GM21717 (cell line): Measurements from ENCODE around the gene GLRX3.
"Not testable (repeated sequence)": the region's sequence is repeated elsewhere in the genome, so short reads cannot be mapped to it uniquely, and the experiment has no call there.

Experiments
- ATAC-seq: cut with Tn5 transposase; IDR thresholded peaks from one replicate; pipeline ENCODE4 v1.9.1; 2021; ENCODE audit warnings: mild to moderate bottlenecking, moderate library complexity; ENCODE audit not compliant: unreplicated experiment

The GLRX3 gene

DNA sequence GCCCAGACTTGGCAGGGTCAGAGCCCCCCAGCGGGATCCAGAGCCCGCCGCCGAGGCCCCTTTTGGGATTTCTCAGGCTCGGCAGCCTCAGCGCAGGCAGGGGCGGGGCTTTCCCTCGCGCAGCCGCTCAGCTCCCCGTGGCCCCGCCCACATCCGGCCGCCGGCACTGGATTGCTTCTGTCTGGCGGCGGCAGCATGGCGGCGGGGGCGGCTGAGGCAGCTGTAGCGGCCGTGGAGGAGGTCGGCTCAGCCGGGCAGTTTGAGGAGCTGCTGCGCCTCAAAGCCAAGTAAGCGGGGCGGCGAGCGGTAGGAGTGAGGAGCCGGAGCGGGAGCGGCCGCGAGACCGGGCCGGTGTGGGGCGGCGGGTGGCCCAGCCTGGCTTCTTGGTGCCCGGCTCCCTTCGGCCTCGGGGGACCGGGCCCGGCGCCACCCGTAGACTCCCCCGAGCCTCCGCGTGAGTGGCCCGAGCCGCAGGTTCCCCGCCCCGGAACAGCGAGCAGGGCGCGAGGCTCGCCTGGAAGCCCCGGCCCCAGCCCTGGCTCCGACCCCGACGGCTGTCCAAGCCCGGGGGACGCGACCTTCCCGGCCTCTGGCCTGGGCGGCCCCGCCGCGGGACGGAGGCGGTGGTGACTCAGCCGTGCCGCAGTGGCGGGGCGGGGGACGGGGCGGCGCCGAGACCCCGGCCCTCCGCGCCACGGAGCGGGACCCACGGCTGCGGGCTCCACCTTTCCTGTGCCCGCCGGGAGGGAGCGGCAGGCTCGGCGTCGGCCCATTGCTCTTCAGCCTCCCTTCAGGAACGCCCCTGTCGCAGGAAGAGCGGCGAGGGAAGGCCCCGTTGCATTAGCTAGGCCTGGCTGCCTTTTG lies at the start of gene GLRX3:
Gene GLRX3, plus strand, starts transcription at position 166 of the 864 bp plus-strand sequence. Its CDS starts 30 bp downstream, at position 196.
- peak; percentile 86 for ATAC-seq

DNA sequence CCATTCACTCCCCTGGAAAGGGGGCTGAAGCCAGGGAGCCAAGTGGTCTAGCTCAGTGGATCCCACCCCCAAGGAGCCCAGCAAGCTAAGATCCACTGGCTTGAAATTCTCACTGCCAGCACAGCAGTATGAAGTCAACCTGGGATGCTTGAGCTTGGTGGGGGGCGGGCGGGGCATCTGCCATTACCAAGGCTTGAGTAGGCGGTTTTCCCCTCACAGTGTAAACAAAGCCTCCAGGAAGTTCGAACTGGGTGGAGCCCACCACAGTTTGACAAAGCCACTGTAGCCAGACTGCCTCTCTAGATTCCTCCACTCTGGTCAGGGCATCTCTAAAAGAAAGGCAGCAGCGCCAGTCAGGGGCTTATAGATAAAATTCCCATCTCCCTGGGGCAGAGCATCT lies 45.6 kb upstream of the GLRX3 start:
- ATAC-seq, result not testable (repeated sequence)

DNA sequence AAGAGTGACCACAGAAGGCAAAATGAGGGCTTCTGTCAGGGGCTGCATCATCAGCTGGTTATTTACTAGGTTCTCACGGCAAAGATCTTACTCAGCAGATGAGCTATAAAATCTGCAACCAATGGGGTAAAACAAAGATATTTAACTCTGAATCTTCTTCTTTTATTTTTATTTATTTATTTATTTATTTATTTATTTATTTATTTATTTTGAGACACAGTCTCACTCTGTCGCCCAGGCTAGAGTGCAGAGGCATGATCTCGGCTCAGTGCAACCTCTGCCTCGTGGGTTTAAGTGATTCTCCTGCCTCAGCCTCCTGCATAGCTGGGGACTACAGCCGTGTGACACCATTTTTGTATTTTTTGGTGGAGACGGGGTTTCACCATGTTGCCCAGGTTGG lies 36.8 kb upstream of the GLRX3 start:
- ATAC-seq, result no peak

DNA sequence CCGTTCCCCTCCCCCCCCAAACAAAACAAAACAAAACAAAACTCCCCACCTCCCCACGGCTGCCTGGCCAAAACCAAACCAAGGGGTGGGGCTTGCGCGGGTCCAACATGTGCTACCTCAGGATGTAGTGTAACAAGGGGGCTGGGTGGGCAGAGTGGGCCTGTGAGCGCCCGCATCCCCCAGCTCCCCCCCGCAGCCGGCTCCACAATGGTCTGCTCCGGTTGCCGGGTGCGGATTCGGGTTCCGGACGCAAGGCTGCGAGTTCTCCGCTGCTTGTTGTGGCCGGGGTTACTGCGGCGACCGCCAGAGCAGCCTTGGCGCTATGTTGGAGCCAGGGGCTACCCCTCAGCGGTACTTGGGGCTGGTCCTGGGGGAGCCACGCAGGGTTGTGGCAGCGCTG lies 30.5 kb upstream of the GLRX3 start:
- ATAC-seq, result no peak

DNA sequence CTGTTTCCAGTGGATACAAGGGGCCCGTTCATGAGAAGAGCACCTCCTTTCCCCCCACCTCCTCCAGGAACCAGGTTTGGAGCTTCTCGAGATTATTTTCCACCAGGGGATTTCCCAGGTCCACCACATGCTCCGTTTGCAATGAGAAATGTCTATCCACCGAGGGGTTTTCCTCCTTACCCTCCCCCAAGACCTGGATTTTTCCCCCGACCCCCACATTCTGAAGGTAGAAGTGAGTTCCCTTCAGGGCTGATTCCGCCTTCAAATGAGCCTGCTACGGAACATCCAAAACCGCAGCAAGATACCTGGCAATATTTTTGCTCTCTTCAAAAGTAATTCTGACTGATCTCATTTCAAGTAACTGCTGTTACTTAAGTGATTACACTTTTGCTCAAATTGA lies 28.0 kb upstream of the GLRX3 start:
- ATAC-seq, result not testable (repeated sequence)

DNA sequence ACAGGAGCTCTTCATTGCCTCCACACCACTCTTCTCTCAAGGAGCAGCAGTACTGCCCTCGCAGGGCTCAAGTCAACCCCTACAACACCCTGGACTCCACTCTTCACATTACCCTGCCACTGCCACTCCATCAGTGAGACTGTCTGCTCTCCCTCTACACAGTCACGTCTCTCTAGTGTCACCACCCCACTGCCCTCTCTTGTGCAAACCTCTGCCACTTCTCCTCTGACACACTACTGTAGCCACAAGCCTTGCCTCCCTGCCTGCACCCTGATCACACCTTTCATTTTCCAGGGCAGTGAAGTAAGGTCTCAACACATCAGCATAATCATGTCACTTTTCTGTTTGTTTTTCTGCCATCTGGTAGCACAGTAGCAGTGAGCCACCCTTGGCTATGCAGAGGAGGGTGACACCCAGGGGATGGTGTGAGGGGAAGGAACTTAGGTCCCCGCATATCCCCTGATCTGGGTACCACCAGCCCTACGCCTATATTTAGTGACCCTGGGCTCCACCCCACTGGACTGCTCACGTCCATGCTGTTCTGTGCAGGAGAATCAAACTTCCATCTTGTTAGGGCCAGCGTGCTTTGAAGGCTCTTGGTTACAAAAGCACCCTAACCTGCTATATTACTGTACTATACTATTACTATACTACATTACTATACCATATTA lies 27.1 kb upstream of the GLRX3 start:
- no peak for ATAC-seq

DNA sequence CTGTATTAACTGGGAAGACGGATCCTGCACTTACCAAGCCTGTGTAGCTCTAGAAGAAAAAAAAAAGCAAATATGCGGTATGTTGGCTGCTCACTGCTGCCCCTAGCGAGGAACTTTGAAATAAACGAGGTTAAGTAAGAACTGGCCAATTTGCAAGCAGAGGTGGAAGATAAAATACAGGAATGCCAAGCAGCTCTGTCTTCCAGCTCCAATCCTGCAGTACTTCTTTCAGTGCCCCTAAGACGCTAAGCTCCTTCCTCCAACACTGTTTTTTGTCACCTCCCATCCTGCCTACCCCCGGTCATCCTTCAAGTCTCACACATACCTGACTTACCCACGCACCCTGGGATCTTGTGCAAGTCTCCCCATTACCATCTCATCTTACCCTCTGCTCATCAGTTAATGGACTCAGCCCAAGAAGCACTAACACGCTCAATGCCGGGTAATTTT lies 26.4 kb upstream of the GLRX3 start:
- ATAC-seq, result no peak

DNA sequence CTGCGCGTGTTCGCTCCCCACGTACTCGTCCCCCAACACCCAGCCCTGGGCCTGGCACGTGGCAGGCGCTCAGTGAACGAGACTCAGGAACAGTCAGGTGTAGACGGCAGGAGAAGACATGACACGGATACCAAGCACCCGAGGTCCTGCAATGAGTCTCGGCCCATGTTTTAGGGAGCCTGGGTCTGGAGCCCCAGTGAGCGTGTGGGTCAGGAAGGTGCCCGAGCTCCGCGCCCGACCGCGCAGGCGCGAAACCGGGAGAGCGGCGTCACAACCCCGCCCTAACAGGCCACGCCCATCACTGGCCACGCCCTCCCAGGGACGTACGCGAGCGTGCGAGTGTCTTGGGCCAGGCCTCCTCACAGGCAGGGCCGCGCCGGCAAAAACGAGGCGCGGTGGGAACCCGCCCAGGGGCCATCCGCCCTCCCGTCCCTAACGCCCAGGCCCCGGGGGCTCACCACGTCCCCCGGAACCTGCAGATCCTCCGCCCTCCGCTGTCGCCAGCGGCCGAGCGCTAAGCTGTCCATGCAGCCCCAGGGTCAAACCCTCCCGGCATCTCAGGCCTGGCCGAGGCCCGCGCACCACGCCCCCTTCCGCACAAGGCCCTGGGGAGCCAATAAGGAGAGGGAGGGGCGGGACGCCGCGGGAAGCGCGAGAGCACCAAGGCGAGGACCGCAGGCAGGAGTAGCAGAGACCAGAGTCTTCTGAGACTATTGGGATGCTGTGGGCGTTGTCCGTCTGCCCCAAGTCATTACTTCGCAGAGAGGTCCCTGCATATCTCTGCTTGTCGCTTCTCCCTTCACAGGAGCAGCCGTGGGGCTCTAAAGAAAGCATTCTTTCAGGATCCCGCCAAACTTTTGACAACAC lies 25.7 kb upstream of the GLRX3 start, which contains the start of gene C10orf143:
Gene C10orf143, minus strand, starts transcription at position 585 of the 867 bp plus-strand sequence. Its CDS starts 58 bp downstream, at position 527.
- ATAC-seq, result peak; percentile 84

DNA sequence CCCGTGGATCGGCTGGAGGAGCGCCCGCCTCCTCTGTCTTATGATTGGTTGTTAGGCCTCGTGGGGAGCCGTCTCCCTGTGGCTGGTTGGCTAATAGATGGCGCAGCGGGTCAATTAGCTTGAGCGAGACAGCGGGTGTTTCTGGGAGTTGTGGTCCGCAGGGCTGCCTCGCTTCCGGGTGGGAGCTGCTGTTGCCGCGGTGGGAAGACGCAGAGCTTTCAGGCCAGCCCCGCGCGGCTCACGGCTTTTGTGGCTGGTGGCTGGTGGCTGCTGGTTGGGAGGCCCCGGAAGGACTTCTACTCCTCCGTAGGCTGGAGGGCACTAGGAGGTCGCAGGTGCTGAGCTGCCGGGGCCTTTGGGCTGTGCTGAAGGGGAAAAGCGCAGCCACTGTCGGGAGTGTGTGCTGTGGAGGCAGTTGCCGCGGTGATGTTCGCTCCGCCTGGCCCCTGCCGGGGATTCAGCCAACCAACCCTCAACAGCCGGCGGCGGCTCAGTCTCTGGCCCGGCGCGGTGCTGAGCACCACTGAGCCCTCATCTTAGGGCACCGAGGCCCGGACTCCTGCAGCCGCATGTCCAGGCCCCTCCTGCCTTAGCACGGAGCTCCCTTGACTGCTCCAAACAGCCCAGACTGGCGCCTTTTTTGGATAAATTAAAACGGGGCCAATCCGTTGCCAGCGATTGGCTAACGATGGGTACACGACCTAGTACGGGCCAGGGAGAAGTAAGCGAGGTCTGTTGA lies 24.9 kb upstream of the GLRX3 start:
- peak; percentile 92 for ATAC-seq

DNA sequence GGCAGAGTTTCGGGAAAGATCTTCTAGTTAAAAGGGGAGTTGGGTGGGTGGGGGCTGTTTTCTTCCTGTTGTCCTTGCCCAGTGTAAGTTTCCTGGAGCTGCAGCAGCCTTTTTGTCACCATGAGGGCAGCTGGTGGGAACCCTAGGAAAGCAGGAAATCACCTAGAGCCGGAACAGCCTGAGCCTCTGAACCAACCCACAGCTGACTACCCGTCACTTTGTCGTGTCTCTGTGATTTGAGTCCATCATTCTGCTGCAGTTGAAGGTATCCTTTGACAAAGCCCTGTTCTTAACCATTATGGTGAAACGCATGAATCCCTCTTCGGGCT lies 24.4 kb upstream of the GLRX3 start:
- ATAC-seq, result no peak

DNA sequence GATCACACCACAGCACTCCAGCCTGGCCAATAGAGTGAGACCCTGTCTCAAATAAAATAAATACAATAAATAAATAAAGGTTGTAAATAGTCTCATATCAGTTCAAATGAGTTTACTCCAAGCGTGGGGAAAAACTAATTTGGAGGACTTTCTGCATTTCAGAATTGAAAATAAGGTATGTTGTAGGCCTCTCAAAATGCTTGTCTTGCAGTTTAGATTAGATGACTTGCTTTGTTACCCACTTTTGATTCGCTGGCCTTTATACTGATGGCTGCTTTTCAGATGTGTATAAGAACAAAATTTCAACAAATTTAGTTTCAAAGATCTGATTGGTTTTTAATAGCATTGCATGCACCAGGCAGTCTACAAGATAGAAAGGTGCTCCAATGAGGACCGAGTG lies 23.4 kb upstream of the GLRX3 start:
- ATAC-seq, result no peak

DNA sequence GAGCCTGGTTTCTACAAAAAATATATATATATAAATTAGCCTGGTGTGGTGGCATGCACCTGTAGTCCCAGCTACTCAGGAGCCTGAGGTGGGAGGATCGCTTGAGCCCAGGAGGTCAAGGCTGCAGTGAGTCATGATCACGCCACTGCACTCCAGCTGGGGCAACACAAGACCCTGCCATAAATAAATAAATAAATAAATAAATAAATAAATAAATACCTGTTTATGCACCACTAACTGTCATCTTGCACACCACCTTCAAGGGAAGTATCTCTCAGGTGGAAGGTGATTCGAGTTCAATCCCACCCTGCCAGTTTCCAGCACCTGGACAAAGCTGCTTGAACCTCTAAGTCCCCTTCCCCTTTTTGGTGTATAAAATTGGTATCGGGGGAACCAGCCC lies 19.2 kb upstream of the GLRX3 start:
- ATAC-seq, result not testable (repeated sequence)

DNA sequence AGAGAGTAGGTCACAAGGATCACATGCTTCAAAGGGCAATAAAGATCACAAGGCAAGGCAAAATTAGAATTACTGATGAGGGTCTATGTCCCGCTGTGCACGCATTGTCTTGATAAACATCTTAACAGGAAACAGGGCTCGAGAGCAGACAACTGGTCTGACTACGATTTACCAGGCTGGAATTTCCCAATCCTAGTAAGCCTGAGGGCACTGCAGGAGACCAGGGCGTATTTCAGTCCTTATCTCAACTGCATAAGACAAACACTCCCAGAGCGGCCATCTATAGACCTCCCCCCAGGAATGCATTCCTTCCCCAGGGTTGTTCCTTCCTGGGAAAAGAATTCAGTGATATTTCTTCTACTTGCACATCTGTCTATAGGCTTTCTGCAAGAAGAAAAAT lies 18.7 kb upstream of the GLRX3 start:
- ATAC-seq, result not testable (repeated sequence)

DNA sequence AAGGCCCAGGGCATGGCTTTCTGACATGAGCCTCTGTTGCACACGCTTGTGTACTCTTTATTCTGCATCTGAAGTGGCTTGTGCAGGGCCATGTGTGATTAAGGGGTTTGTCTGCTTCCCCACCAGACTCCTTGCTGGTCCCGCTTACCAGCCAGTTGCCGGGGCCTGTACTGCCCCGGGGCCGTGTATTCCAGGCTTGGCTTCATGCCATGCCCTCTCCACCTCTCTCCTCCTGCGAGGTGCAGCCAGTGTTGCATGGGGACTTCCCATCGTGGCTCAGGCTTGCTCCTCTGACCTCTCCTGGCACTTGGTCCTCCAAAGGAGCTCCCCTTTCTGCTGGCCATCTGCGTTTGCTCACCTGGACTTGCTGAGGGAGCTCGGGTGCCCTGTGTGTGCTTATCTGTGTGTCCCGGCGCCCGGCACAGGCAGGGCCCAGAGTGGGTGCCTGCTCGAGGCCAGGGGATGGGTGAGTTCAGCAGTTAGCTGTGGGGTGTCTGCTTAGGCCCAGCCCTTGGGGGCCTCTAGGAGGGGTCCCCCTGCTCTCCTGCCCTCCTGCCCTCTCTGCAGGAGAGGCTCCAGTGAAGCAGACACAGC lies 14.6 kb upstream of the GLRX3 start:
- no peak for ATAC-seq

DNA sequence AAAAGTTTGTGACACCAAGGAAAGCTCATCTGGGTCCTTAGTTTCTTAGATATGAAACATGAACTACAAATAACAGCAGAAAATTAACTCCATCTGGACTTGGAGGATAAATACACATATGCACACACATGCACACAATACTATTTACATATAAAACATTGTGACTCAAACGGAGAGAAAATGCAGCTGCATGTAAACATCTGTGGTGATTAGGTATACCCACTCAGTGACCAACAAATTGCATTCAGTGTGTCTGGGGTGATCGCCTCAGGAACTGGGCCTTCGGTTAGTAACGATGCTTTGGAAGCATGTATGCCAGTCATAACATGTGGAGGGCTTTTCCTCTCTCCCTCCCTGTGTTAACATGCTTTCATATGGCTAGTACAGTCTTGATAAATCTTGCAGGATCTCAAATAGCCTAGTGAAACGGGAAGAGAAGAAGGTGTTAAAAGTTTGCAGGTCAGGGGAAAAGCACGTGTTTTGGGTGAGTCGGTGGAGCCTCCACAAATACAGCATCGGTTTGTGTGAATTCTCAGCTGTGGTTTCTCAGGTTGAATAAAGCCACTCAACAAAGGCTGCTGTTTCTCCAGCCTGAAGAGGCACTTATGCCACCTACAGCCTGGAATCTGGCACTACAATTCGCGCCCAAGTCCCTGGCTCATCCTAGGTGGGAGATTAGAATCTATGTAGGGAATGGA lies 8.7 kb upstream of the GLRX3 start:
- ATAC-seq, result peak; percentile 89

DNA sequence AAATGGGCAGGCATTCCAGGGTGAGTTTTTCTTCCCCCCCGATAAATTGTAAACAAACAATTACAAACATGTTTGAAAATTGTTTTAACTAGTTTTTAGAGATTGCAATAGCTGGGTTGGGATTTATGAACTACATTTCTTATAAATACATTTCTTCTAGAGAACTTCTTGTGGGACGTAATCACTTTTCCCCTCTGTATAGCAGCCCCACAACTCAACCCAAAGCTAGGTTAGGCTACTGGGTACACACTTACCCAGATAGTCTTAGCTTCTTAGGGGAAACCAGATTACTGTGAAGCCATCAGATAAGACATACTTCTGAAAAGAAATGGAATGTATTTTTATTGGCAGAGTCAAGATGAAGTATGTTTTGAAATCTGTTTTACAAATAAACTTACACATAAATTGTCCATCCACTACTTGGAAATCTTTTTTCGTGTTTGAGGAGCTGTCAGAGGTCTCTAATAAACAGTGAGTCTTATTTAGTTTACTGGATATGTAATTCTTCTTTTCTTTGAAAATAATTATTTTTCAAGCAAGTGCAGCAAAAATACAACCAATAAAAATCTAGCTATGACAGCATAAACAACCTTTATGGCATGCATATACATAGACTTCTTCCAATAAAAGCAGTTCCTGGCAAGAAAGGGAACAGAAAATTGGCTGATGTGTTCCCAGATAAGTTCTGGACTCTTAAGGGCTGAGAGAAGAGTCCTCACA lies 8.0 kb upstream of the GLRX3 start:
- no peak for ATAC-seq

DNA sequence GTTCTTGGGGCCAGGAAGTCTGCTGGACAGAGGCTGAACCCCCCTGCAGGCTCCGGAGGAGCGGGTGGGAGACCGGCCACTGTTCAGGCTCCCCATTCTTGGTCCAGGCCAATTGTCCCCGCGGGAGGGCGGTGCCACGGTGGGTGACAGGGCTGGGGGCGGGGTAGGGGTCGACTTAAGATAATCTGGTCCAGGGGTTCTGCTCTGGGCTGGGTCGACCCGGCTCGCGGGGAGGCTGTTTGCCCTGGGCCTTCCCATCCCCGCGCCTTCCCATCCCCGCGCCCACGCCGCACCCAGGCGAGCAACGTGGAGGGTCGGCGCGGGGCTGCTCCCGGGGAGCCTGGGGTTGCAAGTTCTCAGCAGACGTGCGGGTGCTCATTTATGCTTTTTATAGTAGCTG lies 7.3 kb upstream of the GLRX3 start:
- no peak for ATAC-seq

DNA sequence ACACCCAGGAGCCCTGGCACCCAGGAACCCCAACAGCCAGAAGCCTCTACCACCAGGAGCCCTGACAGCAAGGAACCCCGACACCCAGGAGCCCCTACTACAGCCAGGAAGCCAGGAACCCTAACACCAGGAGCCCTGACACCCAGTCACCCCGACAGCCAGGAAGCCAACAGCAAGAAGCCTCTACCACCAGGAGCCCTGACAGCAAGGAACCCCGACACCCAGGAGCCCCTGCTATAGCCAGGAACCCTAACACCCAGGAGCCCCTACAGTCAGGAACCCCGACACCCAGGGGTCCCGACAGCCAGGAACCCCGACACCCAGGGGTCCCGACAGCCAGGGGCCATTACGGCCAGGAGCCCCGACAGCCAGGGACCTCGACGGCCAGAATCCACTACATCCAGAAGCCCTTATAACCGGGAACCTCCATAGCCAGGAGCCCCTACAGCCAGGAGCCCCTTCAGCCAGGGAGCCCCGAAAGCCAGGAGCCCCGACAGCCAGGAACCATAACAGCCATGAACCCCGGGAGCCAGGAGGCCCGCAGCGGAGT lies 440 bp upstream of the GLRX3 start:
- ATAC-seq, result peak; percentile 15

DNA sequence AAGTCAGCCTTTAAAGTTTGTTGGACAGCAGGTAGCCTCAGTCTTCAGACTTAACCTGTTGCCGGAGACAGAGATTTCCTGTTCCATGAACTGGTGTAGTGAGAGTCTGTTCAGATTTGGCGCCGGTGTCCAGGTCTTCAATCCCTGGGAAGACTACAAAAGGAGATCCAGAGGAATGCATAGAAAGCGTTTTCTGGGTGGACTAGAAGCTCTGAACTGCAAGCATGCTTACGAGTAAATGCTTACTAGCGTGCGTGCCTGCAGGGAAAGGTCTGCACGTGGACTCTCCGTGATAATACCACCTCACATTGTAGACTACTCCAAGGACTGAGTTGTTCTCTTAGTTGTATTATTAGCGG lies 878 bp downstream of the GLRX3 start:
- ATAC-seq, result no peak
